ENCODE data around the gene NSUN6. TPM values are rescaled to one million over a fixed set of nuclear protein-coding genes. Genes with fewer than 3 reads are reported as not detected.

Gene NSUN6
- total RNA-seq, 6 experiments from 2014 or later = 3.7 to 6.0 (median 5.3) TPM

- Mint-ChIP-seq H3K9me3 (no peaks in the 10 kb centered on the region), H3K4me1 (ENCODE audit: low read depth) (peaks cover 7% of the 10 kb centered on the region), H3K27me3 (ENCODE audit: insufficient read depth) (no peaks in the 10 kb centered on the region; the same call in 1 of the 2 replicates), H3K36me3 (ENCODE audit: low read depth) (0 out of 2 replicates have a peak, but pooled peaks cover 7% of the 10 kb centered on the region), H3K27ac (no peak overlapping the region), H3K4me3 (no peak overlapping the region)
- DNase-seq = peak; percentile 14
- TF ChIP-seq CTCF (IDR thresholded peaks at IDR 0.05) = no peak
These were observed 108.6 kb downstream of the NSUN6 start for GRCh38 chr10:18542832-18543231.

GRCh38 chr10:18540195-18540594 lies 111.2 kb downstream of the NSUN6 start:
- no peak overlapping the region for H3K4me3 Mint-ChIP-seq
- no peak for DNase-seq
- no peaks in the 10 kb centered on the region; the same call in 1 of the 2 replicates for H3K27me3 Mint-ChIP-seq (ENCODE audit: insufficient read depth)
- no peaks in the 10 kb centered on the region for H3K9me3 Mint-ChIP-seq
- H3K36me3 Mint-ChIP-seq (ENCODE audit: low read depth) = 0 out of 2 replicates have a peak, but pooled peaks cover 4% of the 10 kb centered on the region
- H3K27ac Mint-ChIP-seq = no peak overlapping the region
- TF ChIP-seq CTCF (IDR thresholded peaks at IDR 0.05) = no peak
- H3K4me1 Mint-ChIP-seq (ENCODE audit: low read depth) = peaks cover 7% of the 10 kb centered on the region

- Mint-ChIP-seq H3K36me3 (ENCODE audit: low read depth) (0 out of 2 replicates have a peak, but pooled peaks cover 4% of the 10 kb centered on the region), H3K27ac (no peak overlapping the region), H3K9me3 (no peaks in the 10 kb centered on the region), H3K4me1 (ENCODE audit: low read depth) (peaks cover 7% of the 10 kb centered on the region), H3K27me3 (ENCODE audit: insufficient read depth) (no peaks in the 10 kb centered on the region; the same call in 1 of the 2 replicates), H3K4me3 (no peak overlapping the region)
- TF ChIP-seq CTCF (IDR thresholded peaks at IDR 0.05) = no peak
- DNase-seq = no peak
These were observed 112.1 kb downstream of the NSUN6 start for GRCh38 chr10:18539335-18539734.

- DNase-seq = no peak
- Mint-ChIP-seq H3K4me1 (ENCODE audit: low read depth) (no peaks in the 10 kb centered on the region), H3K4me3 (no peak overlapping the region), H3K9me3 (no peaks in the 10 kb centered on the region), H3K27ac (no peak overlapping the region), H3K36me3 (ENCODE audit: low read depth) (no peaks in the 10 kb centered on the region), H3K27me3 (ENCODE audit: insufficient read depth) (no peaks in the 10 kb centered on the region)
- TF ChIP-seq CTCF (IDR thresholded peaks at IDR 0.05) = no peak
These were observed 117.5 kb downstream of the NSUN6 start for GRCh38 chr10:18533896-18534295.

- Mint-ChIP-seq H3K4me1 (ENCODE audit: low read depth) (no peaks in the 10 kb centered on the region), H3K9me3 (no peaks in the 10 kb centered on the region), H3K36me3 (ENCODE audit: low read depth) (no peaks in the 10 kb centered on the region), H3K27ac (no peak overlapping the region), H3K27me3 (ENCODE audit: insufficient read depth) (no peaks in the 10 kb centered on the region), H3K4me3 (no peak overlapping the region)
- DNase-seq = no peak
- no peak for TF ChIP-seq CTCF (IDR thresholded peaks at IDR 0.05)
These were observed 118.4 kb downstream of the NSUN6 start for GRCh38 chr10:18532881-18533535.

Data from HFFc6 (cell line).